ENCODE measurements around the gene CFAP99. TPM values are rescaled to one million over a fixed set of nuclear protein-coding genes. Genes with fewer than 3 reads are reported as not detected.

CFAP99 gene
- total RNA-seq, 2 donors from 2014 or later: not detected

GRCh38 chr4:2434420-2434819 is 15.7 kb downstream of the CFAP99 start:
- DNase-seq: no peak
- H3K36me3 Mint-ChIP-seq (ENCODE audit: low read depth): no peaks in the 10 kb centered on the region
- Histone ChIP-seq H3K27me3 (ENCODE audit: control insufficient read depth, insufficient read depth, low read length, poor library complexity, severe bottlenecking) (no peaks in the 10 kb centered on the region), H3K27ac (ENCODE audit: low read depth, low read length) (no peak overlapping the region), H3K9me3 (ENCODE audit: control insufficient read depth, low read length) (no peaks in the 10 kb centered on the region), H3K4me3 (ENCODE audit: low read length) (no peak overlapping the region), H3K9ac (ENCODE audit: extremely low read depth, low read length, poor library complexity, severe bottlenecking) (no peak overlapping the region), H3K4me1 (ENCODE audit: control insufficient read depth, insufficient read depth, low read length) (no peaks in the 10 kb centered on the region), H3K36me3 (ENCODE audit: control insufficient read depth, insufficient read depth, low read length) (no peaks in the 10 kb centered on the region)
- H3K27ac Mint-ChIP-seq: no peak overlapping the region
- H3K27me3 Mint-ChIP-seq (ENCODE audit: insufficient read depth): peaks cover 7% of the 10 kb centered on the region
- H3K4me3 Mint-ChIP-seq: no peak overlapping the region
- TF ChIP-seq CTCF (conservative IDR thresholded peaks at IDR 0.05): no peak
- WGBS, 2 experiments (ENCODE audit: insufficient coverage in 1 of 2, insufficient read length in 1 of 2): 73 to 87% methylated on average over 7 to 9 of the region's 9 CpGs
- H3K9me3 Mint-ChIP-seq: no peaks in the 10 kb centered on the region
- H3K4me1 Mint-ChIP-seq: peaks cover 2% of the 10 kb centered on the region

- H3K4me1 Mint-ChIP-seq: peaks cover 2% of the 10 kb centered on the region
- Histone ChIP-seq H3K9me3 (ENCODE audit: control insufficient read depth, low read length) (no peaks in the 10 kb centered on the region), H3K27ac (ENCODE audit: low read depth, low read length) (no peak overlapping the region), H3K4me3 (ENCODE audit: low read length) (no peak overlapping the region), H3K9ac (ENCODE audit: extremely low read depth, low read length, poor library complexity, severe bottlenecking) (no peak overlapping the region), H3K36me3 (ENCODE audit: control insufficient read depth, insufficient read depth, low read length) (no peaks in the 10 kb centered on the region), H3K4me1 (ENCODE audit: control insufficient read depth, insufficient read depth, low read length) (no peaks in the 10 kb centered on the region), H3K27me3 (ENCODE audit: control insufficient read depth, insufficient read depth, low read length, poor library complexity, severe bottlenecking) (no peaks in the 10 kb centered on the region)
- H3K4me3 Mint-ChIP-seq: no peak overlapping the region
- H3K36me3 Mint-ChIP-seq (ENCODE audit: low read depth): no peaks in the 10 kb centered on the region
- H3K27ac Mint-ChIP-seq: no peak overlapping the region
- peaks cover 7% of the 10 kb centered on the region for H3K27me3 Mint-ChIP-seq (ENCODE audit: insufficient read depth)
- whole genome bisulfite sequencing, 2 experiments (ENCODE audit: insufficient coverage in 1 of 2, insufficient read length in 1 of 2): 78 to 84% methylated on average over 10 of the region's 10 CpGs
- peak; percentile 45 for DNase-seq
- no peaks in the 10 kb centered on the region for H3K9me3 Mint-ChIP-seq
- peak; percentile 40 for TF ChIP-seq CTCF (conservative IDR thresholded peaks at IDR 0.05)
Observed at GRCh38 chr4:2436301-2436700, 17.5 kb downstream of the CFAP99 start.

GRCh38 chr4:2436761-2437474 is 18.2 kb downstream of the CFAP99 start:
- Mint-ChIP-seq H3K4me1 (peaks cover 2% of the 10 kb centered on the region), H3K4me3 (no peak overlapping the region), H3K36me3 (ENCODE audit: low read depth) (no peaks in the 10 kb centered on the region), H3K9me3 (no peaks in the 10 kb centered on the region), H3K27ac (no peak overlapping the region), H3K27me3 (ENCODE audit: insufficient read depth) (peaks cover 5% of the 10 kb centered on the region)
- Histone ChIP-seq H3K4me3 (ENCODE audit: low read length) (no peak overlapping the region), H3K9me3 (ENCODE audit: control insufficient read depth, low read length) (no peaks in the 10 kb centered on the region), H3K27ac (ENCODE audit: low read depth, low read length) (no peak overlapping the region), H3K4me1 (ENCODE audit: control insufficient read depth, insufficient read depth, low read length) (no peaks in the 10 kb centered on the region), H3K27me3 (ENCODE audit: control insufficient read depth, insufficient read depth, low read length, poor library complexity, severe bottlenecking) (no peaks in the 10 kb centered on the region), H3K9ac (ENCODE audit: extremely low read depth, low read length, poor library complexity, severe bottlenecking) (no peak overlapping the region), H3K36me3 (ENCODE audit: control insufficient read depth, insufficient read depth, low read length) (no peaks in the 10 kb centered on the region)
- WGBS, 2 experiments (ENCODE audit: insufficient coverage in 1 of 2, insufficient read length in 1 of 2): 88 to 90% methylated on average over 19 to 30 of the region's 30 CpGs
- TF ChIP-seq CTCF (conservative IDR thresholded peaks at IDR 0.05): no peak
- DNase-seq: peak; percentile 50
